Measurements from ENCODE around the gene TLE3.

The TLE3 gene

GRCh38 chr15:70092464-70093027, 5.2 kb downstream of the TLE3 start:
- peak overlapping the region; percentile 17; the same call in 1 of the 2 replicates for H3K4me3 ChIP-seq (ENCODE audit: low read depth, low read length)
- TF ChIP-seq, protein P1, sequence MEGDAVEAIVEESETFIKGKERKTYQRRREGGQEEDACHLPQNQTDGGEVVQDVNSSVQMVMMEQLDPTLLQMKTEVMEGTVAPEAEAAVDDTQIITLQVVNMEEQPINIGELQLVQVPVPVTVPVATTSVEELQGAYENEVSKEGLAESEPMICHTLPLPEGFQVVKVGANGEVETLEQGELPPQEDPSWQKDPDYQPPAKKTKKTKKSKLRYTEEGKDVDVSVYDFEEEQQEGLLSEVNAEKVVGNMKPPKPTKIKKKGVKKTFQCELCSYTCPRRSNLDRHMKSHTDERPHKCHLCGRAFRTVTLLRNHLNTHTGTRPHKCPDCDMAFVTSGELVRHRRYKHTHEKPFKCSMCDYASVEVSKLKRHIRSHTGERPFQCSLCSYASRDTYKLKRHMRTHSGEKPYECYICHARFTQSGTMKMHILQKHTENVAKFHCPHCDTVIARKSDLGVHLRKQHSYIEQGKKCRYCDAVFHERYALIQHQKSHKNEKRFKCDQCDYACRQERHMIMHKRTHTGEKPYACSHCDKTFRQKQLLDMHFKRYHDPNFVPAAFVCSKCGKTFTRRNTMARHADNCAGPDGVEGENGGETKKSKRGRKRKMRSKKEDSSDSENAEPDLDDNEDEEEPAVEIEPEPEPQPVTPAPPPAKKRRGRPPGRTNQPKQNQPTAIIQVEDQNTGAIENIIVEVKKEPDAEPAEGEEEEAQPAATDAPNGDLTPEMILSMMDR (IDR thresholded peaks at IDR 0.05; ENCODE audit: low read depth, low read length): no peak

GRCh38 chr15:70091726-70092463, 5.8 kb downstream of the TLE3 start:
- no peak overlapping the region for H3K4me3 ChIP-seq (ENCODE audit: low read depth, low read length)
- TF ChIP-seq, protein P1 (IDR thresholded peaks at IDR 0.05; ENCODE audit: low read depth, low read length): no peak

DNA sequence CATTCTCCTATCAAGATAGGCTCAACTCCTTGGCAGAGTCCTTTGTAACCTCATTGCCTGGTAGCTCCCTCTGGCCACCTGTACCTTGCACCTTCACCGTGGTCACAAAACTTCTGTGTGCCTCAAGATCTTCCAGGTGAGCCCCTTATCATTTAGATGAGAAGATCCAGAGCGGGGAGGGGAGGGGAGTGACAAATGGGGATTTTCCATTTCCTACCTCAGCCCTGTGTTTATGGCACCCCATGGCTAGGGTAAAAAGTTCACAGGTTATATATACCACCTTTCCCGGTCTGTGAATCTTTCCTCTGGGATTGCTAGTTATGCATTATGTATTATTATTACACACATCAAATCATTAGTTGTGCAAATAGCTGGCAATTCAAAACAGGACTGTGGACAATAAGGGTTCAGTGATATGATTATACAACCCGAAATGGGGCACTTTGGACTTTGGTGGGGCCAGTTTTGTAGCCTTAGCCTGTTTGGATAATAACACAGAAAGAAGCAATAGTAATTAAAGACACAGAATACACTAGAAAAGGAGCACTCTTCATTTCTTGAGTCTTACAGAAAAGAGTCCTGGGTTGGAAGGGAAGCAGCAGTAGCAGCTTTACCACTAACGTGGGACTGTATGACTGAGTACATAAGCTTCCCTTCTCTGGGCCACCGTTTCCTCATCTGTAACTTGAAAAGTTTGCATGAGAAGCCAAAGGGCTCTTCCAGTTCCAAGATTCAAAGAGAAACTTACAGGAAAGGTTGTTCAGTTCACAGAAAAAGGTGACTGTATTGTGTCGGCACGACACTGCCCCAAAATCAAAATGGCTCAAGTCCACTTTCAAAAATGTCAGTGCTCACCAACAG, 7.1 kb downstream of the TLE3 start:
- TF ChIP-seq, protein P1 (IDR thresholded peaks at IDR 0.05; ENCODE audit: low read depth, low read length): no peak

DNA sequence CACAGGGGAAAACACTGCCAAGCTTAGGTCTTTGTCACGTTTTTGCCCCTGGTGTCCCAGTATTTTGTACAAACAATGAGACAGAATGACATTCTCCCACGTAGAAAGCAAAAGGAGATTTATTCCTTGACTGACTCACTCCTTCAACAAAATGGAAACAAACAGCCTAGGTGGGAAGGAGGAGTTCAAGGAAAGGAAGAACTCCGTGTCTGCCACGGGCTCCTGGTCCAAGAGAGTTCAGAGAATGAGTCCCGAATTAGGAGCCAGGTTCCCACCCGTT, 8.1 kb downstream of the TLE3 start:
- TF ChIP-seq, protein P1 (IDR thresholded peaks at IDR 0.05; ENCODE audit: low read depth, low read length): no peak
- no peak overlapping the region for H3K4me3 ChIP-seq (ENCODE audit: low read depth, low read length)

More for the DNA sequence above, 7.1 kb downstream of the TLE3 start:
- no peak overlapping the region for H3K4me3 ChIP-seq (ENCODE audit: low read depth, low read length)

DNA sequence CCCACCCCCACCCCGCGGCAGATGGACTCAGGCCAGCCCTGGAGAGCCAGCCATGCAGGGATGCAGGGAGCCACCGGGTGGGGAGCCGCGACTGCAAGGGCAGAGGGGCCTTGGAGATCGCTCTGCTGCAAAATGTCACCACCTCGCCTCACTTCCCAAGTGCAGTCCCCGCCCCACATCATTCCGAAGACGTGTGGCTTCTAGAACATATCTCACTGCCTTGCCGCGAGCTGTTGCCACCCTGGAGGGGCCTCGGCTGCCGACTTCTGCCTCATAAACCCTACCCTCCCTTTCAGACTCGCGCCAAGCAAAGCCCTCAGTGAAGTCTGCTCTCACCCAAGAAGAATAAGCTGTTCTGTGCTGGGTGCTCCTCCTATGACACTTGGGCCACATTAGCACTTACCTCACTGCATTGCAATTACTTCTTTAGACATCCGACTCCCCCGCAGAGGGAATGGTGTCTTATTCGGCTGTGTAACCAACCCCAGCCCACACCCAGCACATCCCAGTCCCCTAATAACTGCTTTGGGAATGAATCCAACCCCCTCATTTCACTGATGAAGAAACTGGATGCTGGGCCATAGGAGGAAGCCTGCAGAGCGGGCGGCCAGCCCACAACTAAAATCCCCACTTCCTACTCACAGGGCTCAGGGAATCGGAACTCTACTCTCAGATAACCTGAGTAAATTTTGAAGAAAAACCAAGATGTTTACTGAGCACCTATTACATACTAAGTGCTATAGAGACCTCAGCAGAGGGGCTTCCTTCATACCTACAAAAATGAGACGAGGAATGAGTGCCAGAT, 8.6 kb downstream of the TLE3 start:
- H3K4me3 ChIP-seq (ENCODE audit: low read depth, low read length): no peak overlapping the region
- TF ChIP-seq, protein P1 (IDR thresholded peaks at IDR 0.05; ENCODE audit: low read depth, low read length): no peak

GRCh38 chr15:70088455-70088854, 9.3 kb downstream of the TLE3 start:
- no peak overlapping the region for H3K4me3 ChIP-seq (ENCODE audit: low read depth, low read length)
- TF ChIP-seq, protein P1 (IDR thresholded peaks at IDR 0.05; ENCODE audit: low read depth, low read length): no peak
